Esophagus muscularis mucosa (tissue), 4 donors: Measurements from ENCODE around the gene EPX. TPM values are rescaled to one million over a fixed set of nuclear protein-coding genes. Genes with fewer than 3 reads are reported as not detected.

ENCODE experiments used
- DNase-seq: peaks from one replicate; pipeline ENCODE4 v3.0.0-alpha.2; 2017; ENCODE audit errors: extremely low spot score
- H3K27ac ChIP-seq, 4 donors: fragments of 200-600 bp; sonication (generic); replicated peaks in 1 of 4; 1 replicate in 3 of 4; 2 replicates in 1 of 4; pipeline ENCODE4 v1.5.1; 2016 to 2019; ENCODE audit warnings: mild to moderate bottlenecking in 1 of 4
- H3K27me3 ChIP-seq, 4 donors: fragments of 200-600 bp; sonication (generic); one replicate each; pipeline versions ENCODE4 v1.5.1 to v1.6.0; 2016 to 2019
- H3K36me3 ChIP-seq, 4 donors: fragments of 200-600 bp; sonication (generic); one replicate each; pipeline ENCODE4 v1.5.1; 2016 to 2019
- H3K4me1 ChIP-seq, 4 donors: fragments of 200-600 bp; sonication (generic); one replicate each; pipeline ENCODE4 v1.5.1; 2016 to 2019
- H3K4me3 ChIP-seq, 4 donors: fragments of 200-600 bp; sonication (generic); 1 replicate in 2 of 4; 2 replicates in 2 of 4; pipeline ENCODE4 v1.5.1; 2016 to 2019; ENCODE audit warnings: mild to moderate bottlenecking in 4 of 4, moderate library complexity in 1 of 4
- H3K9me3 ChIP-seq, 4 donors: fragments of 200-600 bp; sonication (generic); 1 replicate in 3 of 4; 2 replicates in 1 of 4; pipeline ENCODE4 v1.5.1; 2016 to 2019
- CTCF ChIP-seq, 3 experiments: fragments of 200-600 bp in 2 of 3; fragments of 450-650 bp in 1 of 3; sonication (generic) in 2 of 3; IDR thresholded peaks; one replicate each; pipeline ENCODE4 v1.5.1; 2017 to 2019; ENCODE audit warnings: antibody characterized with exemption in 3 of 3, mild to moderate bottlenecking in 2 of 3, moderate library complexity in 1 of 3
- EP300 ChIP-seq: sonication (generic); formaldehyde crosslinking; IDR thresholded peaks from one replicate; pipeline ENCODE4 v1.6.1; 2017; ENCODE audit warnings: antibody characterized with exemption
- POLR2A ChIP-seq: fragments of 450-650 bp; IDR thresholded peaks from one replicate; pipeline ENCODE4 v1.6.1; 2017; ENCODE audit warnings: antibody characterized with exemption, moderate library complexity, mild to moderate bottlenecking, low read depth
- POLR2AphosphoS5 ChIP-seq, 2 donors: sonication (generic); formaldehyde crosslinking; IDR thresholded peaks; one replicate each; pipeline ENCODE4 v1.6.1; 2017; ENCODE audit warnings: antibody characterized with exemption in 2 of 2
- WGBS: methylation state at CpG from one replicate; pipeline ENCODE4 v1.1.5; 2018; 5-methylcytosine and 5-hydroxymethylcytosine counted together
- intact Hi-C: fragments of 100-400 bp; cut with DNase I; formaldehyde crosslinking; loops from one replicate; pipeline ENCODE4 v1.15.1; 2023
- total RNA-seq, 4 donors: library from RNA; depleted of rRNA; stranded (reverse); fragments of >200 nt; gene quantifications; one replicate each; pipeline versions ENCODE4 v1.1.0 to v1.2.1, GENCODE V29; 2016

Gene EPX
- total RNA-seq, 4 donors from 2014 or later: not detected

- H3K4me3 ChIP-seq: no peak overlapping the region
- H3K27me3 ChIP-seq: peaks cover 0 to 28% (median 0%) of the 10 kb centered on the region in 4 donors
- WGBS: 52% methylated on average over 9 of the region's 10 CpGs
- H3K4me1 ChIP-seq: no peaks in the 10 kb centered on the region
- no peaks in the 10 kb centered on the region for H3K36me3 ChIP-seq
- no peak for DNase-seq
- no peak overlapping the region for H3K27ac ChIP-seq
- intact Hi-C loops: no loop called here
- no peaks in the 10 kb centered on the region for H3K9me3 ChIP-seq
- TF ChIP-seq POLR2A: no peak
- TF ChIP-seq POLR2AphosphoS5 (IDR thresholded peaks at IDR 0.05): no peak
- no peak for TF ChIP-seq EP300
- no peak for TF ChIP-seq CTCF (IDR thresholded peaks at IDR 0.05)
Observed at GRCh38 chr17:58184308-58184985, 8.1 kb upstream of the EPX start.

DNA sequence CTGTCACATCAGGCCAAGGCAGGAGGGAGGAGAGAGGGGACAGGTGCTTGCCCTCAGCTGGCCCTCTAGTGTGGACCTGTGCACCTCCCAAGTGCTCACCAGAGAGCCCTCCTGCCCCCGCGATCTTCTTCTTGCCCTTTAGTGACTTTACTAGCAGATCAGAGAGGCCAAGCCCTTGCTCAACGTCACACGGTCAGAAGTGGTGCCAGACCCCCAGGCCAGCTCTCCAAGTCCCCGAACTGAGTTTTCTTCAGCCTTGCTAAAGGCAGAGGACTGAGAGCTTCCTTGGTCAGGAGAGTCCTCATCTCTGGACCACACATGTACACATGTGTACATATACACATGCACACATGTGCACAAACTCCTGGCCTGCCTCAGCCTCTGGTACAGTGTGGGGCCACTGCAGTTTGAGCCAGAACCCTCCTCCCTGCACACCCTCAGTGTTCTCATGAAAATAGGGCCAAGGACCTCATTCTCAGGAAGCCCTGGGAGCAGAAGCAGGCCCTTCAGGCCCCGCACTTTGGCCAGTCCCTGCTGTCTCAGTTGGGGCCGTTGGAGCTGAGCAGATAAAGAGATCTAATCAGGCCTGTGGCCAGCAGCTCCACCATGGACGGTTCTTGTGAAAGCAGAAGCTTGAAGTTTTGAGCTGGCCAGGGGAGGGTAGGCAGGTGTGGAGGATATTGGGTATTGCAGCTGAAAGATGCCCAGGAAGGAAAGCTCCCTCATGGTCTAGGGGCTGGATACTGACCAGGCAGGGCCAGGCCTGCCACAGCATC lies 7.4 kb upstream of the EPX start:
- intact Hi-C loops: no loop called here
- Histone ChIP-seq H3K27me3 (peaks cover 0 to 36% (median 0%) of the 10 kb centered on the region in 4 donors), H3K4me1 (no peaks in the 10 kb centered on the region), H3K9me3 (no peaks in the 10 kb centered on the region), H3K36me3 (no peaks in the 10 kb centered on the region), H3K4me3 (no peak overlapping the region), H3K27ac (no peak overlapping the region)
- TF ChIP-seq CTCF (IDR thresholded peaks at IDR 0.05) (no peak), POLR2A (no peak), POLR2AphosphoS5 (IDR thresholded peaks at IDR 0.05) (no peak), EP300 (no peak)
- WGBS: 86% methylated on average over 8 of the region's 8 CpGs
- DNase-seq: no peak

GRCh38 chr17:58186591-58186990 lies 5.9 kb upstream of the EPX start:
- H3K36me3 ChIP-seq: no peaks in the 10 kb centered on the region
- 87% methylated on average over 4 of the region's 4 CpGs for WGBS
- no peaks in the 10 kb centered on the region for H3K4me1 ChIP-seq
- H3K27ac ChIP-seq: no peak overlapping the region
- H3K9me3 ChIP-seq: no peaks in the 10 kb centered on the region
- intact Hi-C loops: no loop called here
- H3K27me3 ChIP-seq: peaks cover 0 to 50% (median 3%) of the 10 kb centered on the region in 4 donors
- no peak for DNase-seq
- no peak overlapping the region for H3K4me3 ChIP-seq
- no peak for TF ChIP-seq EP300
- TF ChIP-seq POLR2AphosphoS5 (IDR thresholded peaks at IDR 0.05): no peak
- TF ChIP-seq CTCF (IDR thresholded peaks at IDR 0.05): no peak
- no peak for TF ChIP-seq POLR2A

DNA sequence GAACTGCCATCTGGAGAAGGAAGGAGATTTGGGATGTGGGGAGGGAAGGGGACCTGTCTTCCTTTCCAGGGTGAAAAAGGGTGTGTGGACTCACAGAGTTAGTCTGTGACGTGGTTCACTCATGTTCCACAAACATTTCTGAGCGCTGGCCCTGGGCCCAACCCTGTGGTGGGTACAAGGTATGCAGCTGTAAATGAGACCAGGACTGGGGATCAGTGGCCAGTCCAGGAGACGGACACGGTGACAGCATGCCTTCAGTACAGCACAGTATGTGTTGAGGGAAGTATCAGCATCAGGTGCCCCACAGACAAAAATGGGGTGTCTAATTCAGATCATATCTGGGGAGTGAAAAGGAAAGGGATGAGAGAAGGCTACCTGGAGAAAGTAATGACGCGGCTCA lies 5.5 kb upstream of the EPX start:
- H3K9me3 ChIP-seq: no peaks in the 10 kb centered on the region
- H3K4me3 ChIP-seq: no peak overlapping the region
- H3K36me3 ChIP-seq: no peaks in the 10 kb centered on the region
- H3K4me1 ChIP-seq: no peaks in the 10 kb centered on the region
- WGBS: 85% methylated on average over 6 of the region's 6 CpGs
- peaks cover 0 to 55% (median 3%) of the 10 kb centered on the region in 4 donors for H3K27me3 ChIP-seq
- DNase-seq: no peak
- no peak overlapping the region for H3K27ac ChIP-seq
- intact Hi-C loops: no loop called here
- TF ChIP-seq POLR2AphosphoS5 (IDR thresholded peaks at IDR 0.05) (no peak), POLR2A (no peak), EP300 (no peak), CTCF (IDR thresholded peaks at IDR 0.05) (no peak)
